Right hindlimb (tissue), 1 donor: Measurements from ENCODE around the gene HFE.
"Not testable (repeated sequence)": the region's sequence is repeated elsewhere in the genome, so short reads cannot be mapped to it uniquely, and the experiment has no call there.

Experiments
- DNase-seq: peaks from one replicate; pipeline ENCODE4 v3.0.0-alpha.2; 2018

The HFE gene

DNA sequence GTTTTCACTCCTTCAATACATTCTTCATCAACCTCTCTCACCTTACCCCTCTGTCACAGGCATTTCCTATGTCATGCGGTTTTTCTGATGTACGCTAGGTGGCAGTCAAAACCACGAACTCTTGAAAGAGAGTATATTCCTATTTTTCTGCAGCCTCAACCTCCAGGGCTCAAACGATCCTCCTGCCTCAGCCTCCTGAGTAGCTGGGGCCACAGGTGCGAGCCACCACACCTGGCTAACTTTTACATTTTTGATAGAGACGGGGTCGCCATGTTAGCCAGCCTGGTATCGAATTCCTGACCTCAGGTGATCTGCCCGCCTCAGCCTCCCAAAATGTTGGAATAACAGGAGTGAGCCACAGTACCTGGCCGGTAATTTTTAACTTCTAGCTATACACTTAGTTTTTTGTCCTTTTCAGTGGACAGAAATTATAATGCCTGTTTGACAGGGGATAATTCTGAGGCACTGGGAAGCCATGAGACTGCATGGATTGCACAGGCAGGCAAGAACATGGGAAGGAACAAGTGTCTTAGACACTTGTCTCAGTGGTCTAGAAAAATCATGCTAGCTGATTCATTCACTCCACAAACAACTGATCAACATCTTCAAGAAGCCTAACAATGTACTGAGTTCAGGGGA lies 22.5 kb upstream of the HFE start:
- DNase-seq: peak; percentile 38

DNA sequence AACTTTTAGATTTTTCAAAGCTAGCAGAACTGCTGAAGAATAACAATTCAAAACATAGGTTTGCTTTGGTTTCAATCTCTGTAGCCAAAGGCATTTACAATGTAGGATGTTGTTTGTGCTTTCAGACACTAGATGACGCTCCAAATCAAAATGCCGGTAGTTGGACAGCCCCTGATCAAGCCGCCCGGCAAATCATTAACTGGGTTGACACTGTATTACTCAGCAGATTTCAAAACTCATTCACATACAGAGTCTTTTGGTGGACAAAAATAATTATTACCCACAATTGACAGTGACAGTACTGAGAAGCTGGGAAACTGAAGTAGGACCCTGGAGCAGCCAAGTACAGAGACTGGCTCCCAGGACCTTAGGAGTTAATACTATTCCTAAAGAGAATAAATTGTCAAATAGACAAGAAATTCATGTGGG lies 21.3 kb upstream of the HFE start:
- DNase-seq: peak; percentile 50

DNA sequence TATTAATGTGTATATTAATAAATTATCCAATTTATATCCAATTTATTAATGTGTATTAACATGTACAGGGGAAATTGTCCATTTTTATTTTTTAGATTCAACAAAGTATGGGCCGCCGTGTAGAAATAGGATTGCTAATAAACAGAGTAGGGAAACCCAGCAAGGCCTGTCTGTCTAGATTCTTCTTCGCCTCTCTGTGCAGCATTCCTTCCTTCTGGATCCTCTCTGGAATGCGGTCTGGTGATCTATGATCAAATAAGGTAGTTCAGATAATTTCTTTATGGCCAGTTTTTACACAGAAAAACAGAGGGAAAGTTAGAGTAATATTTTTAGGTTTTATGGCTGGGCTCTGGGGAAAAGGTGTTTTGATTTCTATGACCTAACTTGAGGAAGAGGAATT lies 19.9 kb upstream of the HFE start:
- DNase-seq: no peak

- DNase-seq: no peak
These were observed 19.2 kb upstream of the HFE start for GRCh38 chr6:26068036-26068435.

- DNase-seq: no peak
These were observed 16.1 kb upstream of the HFE start for GRCh38 chr6:26071135-26071534.

DNA sequence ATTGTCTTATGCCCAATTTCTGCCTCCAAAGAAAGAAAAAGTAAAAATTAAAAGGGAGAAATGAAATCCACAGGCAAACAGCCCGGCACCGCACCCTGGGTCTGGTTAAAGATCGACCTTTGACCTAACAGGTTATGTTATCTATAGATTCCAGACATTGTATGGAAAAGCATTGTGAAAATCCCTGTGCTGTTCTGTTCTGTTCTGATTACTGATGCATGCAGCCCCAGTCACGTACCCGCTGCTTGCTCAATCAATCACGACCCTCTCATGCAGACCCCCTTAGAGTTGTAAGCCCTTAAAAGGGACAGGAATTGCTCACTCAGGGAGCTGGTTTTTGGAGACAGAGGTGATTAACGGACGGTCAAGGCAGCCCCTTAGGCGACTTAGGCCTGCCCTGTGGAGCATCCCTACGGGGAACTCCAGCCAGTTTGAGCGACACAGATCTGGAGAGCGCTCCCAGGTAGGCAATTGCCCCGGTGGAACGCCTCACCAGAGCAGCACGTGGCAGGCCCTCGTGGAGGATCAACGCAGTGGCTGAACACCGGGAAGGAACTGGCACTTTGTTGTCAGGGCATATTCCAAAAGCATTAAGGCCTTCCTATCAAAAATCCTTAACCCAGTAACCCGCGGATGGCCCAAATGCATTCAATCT lies 12.0 kb upstream of the HFE start:
- DNase-seq: no peak

GRCh38 chr6:26078066-26078465 lies 9.2 kb upstream of the HFE start:
- not testable (repeated sequence) for DNase-seq

GRCh38 chr6:26081096-26081495 lies 6.1 kb upstream of the HFE start:
- DNase-seq: not testable (repeated sequence)

GRCh38 chr6:26086211-26086610 lies 1.0 kb upstream of the HFE start:
- DNase-seq: no peak

- no peak for DNase-seq
These were observed 1.1 kb downstream of the HFE start for GRCh38 chr6:26088344-26088743.

GRCh38 chr6:26089272-26089671 lies 2.0 kb downstream of the HFE start:
- no peak for DNase-seq

DNA sequence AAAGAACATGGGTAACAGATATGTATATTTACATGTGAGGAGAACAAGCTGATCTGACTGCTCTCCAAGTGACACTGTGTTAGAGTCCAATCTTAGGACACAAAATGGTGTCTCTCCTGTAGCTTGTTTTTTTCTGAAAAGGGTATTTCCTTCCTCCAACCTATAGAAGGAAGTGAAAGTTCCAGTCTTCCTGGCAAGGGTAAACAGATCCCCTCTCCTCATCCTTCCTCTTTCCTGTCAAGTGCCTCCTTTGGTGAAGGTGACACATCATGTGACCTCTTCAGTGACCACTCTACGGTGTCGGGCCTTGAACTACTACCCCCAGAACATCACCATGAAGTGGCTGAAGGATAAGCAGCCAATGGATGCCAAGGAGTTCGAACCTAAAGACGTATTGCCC lies 5.2 kb downstream of the HFE start:
- DNase-seq: no peak

- no peak for DNase-seq
These were observed 6.8 kb downstream of the HFE start for GRCh38 chr6:26094036-26094435.

DNA sequence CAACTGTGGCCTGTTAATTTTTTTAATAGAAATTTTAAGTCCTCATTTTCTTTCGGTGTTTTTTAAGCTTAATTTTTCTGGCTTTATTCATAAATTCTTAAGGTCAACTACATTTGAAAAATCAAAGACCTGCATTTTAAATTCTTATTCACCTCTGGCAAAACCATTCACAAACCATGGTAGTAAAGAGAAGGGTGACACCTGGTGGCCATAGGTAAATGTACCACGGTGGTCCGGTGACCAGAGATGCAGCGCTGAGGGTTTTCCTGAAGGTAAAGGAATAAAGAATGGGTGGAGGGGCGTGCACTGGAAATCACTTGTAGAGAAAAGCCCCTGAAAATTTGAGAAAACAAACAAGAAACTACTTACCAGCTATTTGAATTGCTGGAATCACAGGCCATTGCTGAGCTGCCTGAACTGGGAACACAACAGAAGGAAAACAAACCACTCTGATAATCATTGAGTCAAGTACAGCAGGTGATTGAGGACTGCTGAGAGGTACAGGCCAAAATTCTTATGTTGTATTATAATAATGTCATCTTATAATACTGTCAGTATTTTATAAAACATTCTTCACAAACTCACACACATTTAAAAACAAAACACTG lies 10.1 kb downstream of the HFE start:
- DNase-seq: peak; percentile 65

DNA sequence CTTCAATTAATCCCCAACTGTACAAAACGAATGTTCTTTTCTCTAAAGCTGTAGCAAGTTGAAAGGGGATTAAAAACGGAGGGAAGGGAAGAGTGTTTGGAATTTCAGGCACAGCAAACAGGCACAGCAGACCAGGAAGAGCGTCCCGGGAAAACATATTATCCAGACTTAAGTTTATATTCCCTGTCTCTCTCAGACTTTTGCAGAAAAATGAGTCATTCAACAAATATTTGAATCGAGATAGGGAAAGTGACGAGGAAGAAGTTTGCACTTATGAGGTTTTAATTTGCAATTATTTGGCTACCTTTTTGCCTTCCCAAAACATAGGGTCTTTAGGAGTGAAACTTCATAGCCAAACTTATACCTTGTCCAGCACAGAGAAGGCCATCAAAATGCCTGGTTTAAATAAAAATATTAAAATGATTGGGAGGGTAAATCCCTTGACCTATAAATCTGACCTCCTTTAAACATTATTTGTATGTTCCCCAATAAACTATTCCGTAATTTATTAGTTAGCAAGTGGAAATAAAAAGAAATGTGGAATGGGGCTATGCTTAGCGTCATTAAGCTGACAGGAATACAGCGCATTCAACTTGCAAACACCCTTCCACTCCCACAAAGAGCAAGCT lies 16.0 kb downstream of the HFE start:
- no peak for DNase-seq

GRCh38 chr6:26103770-26104456 lies 16.7 kb downstream of the HFE start:
- peak; percentile 91 for DNase-seq

GRCh38 chr6:26104457-26105108 lies 17.4 kb downstream of the HFE start:
- DNase-seq: no peak

DNA sequence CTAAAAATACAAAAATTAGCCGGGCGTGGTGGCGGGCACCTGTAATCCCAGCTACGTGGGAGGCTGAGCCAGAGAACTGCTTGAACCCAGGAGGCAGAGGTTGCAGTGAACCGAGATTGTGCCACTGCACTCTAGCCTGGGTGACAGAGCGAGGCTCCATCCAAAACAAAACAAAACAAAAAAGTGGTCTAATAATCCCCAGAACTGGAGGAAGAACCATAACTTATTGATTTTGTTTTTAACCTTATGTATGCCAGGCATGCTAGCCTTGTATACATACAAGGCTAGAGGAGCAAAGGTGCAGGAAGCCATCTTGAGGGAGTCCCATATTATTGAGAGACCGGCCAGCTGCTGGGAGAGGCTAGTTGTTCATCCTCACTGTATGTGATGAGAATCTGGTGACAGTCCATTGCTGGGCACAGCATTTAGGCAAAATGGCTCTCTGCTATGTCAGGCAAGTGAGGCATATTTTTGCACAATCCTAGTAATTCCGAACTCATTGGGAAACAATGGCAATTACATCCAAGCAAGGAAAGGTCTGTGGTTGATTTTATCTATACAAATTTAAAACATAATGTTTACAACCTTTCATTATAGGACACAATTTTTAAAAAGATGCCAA lies 18.0 kb downstream of the HFE start:
- no peak for DNase-seq

GRCh38 chr6:26105842-26106241 lies 18.6 kb downstream of the HFE start:
- no peak for DNase-seq

GRCh38 chr6:26107935-26108334 lies 20.7 kb downstream of the HFE start:
- no peak for DNase-seq

DNA sequence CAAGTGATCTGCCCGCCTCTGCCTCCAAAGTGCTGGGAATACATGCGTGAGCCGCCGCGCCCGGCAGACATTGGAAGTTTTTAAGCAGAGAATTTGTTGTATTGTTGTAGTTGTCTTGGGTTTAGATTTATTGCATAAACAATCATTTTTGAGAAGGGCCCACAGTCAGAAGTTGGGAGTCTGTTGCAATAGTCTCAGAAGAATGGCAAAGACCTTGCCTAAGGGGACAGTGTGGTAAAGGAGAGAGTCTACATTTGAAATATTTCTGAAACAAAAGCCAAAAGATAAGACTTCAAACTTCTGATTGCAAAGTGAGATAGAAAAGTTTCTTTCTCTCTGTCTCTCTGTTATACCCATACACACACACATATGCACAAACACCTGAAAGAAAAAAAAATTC lies 22.5 kb downstream of the HFE start:
- no peak for DNase-seq

DNA sequence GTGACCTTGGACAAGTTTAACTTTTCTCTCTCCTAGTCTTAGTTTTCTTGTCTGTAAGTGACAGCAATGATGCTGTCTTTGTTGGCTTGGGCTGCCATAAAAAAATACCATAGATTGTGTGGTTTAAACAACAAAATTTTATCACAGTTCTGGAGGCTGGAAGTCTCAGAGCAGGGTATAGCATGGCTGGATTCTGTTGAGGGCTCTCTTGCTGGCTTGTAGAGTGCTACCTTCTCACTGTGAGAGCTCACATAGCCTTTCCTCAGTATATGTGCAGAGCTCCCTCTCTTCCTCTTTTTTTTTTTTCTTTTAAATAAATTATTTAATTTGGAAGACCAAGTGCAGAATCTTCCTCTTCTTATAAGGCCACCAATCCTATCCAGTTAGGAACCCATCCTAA lies 26.3 kb downstream of the HFE start:
- DNase-seq: no peak
